HG03139 (cell line): ENCODE measurements around the gene TUBB1.
"Not testable (repeated sequence)": the region's sequence is repeated elsewhere in the genome, so short reads cannot be mapped to it uniquely, and the experiment has no call there.

Source experiments
- ATAC-seq: cut with Tn5 transposase; IDR thresholded peaks from one replicate; pipeline ENCODE4 v1.9.1; 2021; ENCODE audit not compliant: unreplicated experiment

TUBB1 gene

GRCh38 chr20:59004763-59005522, 14.3 kb upstream of the TUBB1 start:
- peak; percentile 56 for ATAC-seq

GRCh38 chr20:59005523-59006166, 13.6 kb upstream of the TUBB1 start:
- ATAC-seq, result no peak

DNA sequence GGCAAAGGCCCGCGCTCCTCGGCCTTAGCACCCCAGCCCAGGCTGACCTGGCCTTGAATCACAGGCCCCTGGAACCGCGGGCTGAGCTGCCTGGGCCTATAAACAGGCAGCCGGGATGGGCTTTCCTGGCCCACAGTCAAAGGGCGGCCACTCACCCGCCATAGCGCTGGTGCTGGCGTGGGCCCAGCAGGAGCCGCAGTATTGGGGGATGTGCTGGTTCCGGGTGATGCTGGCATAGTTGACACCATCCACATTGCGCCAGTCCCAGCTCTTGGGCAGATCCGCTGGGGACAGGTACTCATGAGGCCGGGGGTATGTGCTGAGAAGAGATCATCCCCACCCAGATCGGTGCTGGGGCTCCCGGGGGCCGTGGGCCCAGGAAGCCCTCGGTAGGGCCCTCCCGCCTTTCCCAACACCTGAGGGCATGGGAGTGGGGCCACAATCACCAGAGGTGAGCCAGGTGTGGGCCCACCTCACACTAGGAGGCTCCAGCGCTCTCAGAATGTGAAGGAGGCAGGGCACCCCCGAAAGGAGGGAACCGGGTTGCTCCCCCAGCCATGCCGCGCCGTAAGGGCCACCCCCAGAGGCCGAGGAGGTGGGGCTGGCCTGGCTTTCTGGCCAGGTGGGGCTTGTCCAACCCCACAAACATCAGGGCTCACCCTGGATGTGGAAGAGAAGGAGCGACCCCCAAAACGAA, 12.9 kb upstream of the TUBB1 start:
- ATAC-seq, result no peak

DNA sequence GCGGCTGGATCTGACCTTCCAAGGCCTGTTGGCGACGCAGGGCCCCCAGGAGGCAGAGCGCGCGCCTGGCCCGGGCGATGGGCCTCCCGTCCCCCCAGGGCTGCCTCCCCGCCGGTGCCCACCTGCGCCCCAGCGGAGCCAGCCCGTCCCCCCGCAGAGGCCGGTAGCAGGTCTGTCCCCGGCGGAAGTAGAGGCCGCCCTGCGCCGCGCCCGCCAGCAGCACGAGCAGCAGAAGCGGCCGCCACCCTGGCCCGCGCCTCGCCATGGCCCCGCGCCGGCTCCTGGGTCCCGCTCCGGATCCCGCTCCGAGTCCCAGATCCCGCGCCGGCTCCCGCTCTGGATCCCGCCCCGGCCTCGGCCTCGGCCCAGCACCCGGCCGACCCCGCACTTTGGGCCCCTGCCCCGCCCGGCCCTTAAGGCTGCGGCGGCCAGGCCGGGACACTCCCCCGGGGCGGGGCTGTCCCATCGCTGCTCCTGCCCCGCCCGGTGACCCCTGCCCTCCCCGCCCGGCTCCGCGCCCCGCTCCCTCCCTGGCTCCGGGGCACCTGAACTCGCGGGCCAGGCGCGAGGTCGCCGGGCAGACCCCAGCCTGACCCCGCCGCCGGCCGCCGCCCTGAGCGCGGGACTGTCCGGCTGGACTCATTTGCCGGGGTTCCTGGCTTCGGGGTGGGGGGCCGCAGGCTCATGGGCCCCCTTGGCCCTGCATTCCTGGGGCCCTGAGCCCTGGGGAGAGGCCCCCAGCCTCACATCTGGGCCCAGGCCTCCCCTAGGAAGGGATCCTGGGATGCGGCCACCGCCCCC, 12.2 kb upstream of the TUBB1 start, which contains the start of gene CTSZ:
Gene CTSZ (minus strand): TSS at position 391 of the 801 bp plus-strand sequence. CDS start 126 bp downstream, at position 265.
- no peak for ATAC-seq

DNA sequence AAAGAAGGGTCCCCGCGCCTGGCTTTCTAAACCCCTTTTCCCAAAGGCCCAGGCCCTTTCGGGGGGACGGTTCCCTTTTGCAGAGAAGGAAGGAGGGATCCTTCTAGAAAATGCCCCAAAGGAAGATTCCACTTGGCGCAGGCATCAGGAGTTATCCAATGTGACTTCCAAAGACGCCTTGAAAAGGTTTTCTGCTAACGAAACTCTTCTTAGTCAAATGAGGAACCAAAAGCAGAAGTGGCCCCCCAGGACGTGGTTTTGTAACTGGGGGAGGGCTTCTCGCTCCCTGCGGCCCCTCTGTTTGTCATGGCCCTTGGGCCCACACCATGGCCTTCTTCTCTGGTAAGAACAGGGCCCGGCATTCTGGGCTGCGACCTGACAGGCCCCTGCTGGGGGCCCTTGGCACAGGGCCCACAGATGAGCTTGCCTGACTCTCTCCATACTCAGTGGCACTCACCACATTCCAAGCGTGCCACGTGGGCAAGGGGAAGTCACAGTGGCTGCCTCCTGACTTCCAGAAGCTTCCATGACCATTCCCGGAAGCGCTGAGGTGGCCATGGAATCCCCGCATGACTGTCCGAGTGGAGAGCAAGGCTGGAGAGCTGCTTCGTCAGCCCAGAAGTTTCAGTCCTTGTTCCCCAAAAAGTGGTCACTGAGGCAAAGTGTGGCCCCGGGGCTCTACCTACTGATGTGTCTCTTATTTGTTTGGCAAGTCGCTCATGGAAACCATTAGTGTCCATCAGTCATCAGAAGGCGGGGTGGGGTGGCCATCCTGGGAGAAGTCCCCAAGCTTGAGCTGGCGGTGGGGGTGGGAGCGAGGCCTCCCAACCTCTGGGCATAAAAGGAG, 11.3 kb upstream of the TUBB1 start:
- peak; percentile 30 for ATAC-seq

GRCh38 chr20:59008715-59009336, 10.4 kb upstream of the TUBB1 start:
- ATAC-seq, result no peak

- ATAC-seq, result no peak
Measured at GRCh38 chr20:59010321-59010994, 8.8 kb upstream of the TUBB1 start.

DNA sequence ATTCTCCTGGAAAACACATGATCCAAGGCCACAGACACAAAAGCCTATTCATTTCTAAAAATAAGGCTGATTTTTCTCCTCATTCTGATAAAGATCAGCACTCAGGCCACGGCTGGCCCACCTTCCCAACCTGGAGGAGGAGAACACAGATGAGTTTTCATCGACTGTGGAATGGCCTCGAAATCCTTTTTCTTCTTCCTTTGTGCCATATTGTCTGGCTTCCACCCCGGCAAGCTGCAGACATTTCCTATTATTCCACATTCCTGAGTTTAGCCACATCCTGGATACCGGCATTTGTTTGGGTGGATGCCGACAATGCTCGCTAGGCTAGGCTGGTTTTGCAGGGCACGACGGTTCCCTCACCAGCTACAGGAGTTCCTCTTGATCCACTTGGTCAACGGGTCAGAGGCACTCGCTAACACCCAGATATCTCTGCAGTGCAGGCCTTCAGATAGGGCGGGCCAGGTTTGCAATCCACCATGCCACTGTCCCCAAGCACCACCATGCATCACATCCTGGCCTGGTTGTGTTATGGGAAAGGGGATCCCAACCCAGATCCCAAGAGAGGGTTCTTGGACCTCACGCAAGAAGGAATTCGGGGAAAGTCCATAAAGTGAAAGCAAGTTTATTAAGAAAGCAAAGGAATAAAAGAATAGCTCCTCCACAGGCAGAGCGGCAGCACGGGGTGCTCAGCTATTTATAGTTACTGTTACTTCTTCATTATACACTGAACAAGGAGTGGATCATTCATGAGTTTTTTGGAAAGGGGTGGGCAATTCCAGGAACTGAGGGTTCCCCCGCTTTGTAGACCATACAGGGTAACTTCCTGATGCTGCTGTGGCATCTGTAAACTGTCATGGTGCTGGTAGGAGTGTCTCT, 8.0 kb upstream of the TUBB1 start:
- no peak for ATAC-seq

DNA sequence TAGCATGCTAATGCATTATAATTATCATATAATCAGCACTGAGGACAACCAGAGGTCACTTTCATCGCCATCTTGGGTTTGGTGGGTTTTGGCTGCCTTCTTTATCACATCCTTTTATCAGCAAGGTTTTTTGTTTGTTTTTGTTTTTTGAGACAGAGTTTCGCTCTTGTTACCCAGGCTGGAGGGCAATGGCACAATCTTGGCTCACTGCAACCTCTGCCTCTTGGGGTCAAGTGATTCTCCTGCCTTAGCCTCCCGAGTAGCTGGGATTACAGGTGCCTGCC, 7.4 kb upstream of the TUBB1 start:
- ATAC-seq, result not testable (repeated sequence)

GRCh38 chr20:59013031-59013951, 5.9 kb upstream of the TUBB1 start:
- no peak for ATAC-seq

DNA sequence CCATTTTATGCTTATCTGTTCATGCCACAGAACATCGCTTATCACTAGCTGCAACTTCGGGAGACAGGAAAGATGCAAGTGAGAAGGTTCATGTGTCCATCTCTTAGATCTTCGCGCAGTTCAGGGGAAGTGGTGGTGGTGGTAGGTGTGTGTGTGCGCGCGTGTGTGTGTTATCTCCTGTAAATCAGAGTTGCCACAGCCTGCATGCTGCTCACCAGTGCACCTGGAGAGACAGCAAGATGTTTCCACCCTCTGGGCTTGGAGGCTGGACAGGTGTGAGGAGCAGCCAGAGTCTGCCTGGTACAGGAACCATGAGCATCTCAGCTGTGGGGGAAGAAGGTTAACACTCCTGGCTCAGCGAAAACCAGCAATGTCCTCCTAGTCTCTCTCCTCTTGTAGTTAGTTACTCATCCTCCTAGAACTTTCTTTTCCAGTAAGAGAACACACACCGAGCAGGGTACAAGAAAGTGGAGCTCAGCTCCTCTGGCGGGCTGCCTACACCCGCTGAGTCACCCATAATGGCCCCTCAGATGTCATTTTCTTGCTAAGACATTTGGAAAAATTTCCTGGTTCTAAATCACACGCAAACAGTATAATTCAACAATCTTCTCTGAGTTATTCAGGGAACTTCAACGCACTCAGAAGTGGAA, 5.1 kb upstream of the TUBB1 start:
- no peak for ATAC-seq

GRCh38 chr20:59014680-59015389, 4.4 kb upstream of the TUBB1 start:
- ATAC-seq, result no peak

GRCh38 chr20:59015411-59015810, 3.8 kb upstream of the TUBB1 start:
- no peak for ATAC-seq

DNA sequence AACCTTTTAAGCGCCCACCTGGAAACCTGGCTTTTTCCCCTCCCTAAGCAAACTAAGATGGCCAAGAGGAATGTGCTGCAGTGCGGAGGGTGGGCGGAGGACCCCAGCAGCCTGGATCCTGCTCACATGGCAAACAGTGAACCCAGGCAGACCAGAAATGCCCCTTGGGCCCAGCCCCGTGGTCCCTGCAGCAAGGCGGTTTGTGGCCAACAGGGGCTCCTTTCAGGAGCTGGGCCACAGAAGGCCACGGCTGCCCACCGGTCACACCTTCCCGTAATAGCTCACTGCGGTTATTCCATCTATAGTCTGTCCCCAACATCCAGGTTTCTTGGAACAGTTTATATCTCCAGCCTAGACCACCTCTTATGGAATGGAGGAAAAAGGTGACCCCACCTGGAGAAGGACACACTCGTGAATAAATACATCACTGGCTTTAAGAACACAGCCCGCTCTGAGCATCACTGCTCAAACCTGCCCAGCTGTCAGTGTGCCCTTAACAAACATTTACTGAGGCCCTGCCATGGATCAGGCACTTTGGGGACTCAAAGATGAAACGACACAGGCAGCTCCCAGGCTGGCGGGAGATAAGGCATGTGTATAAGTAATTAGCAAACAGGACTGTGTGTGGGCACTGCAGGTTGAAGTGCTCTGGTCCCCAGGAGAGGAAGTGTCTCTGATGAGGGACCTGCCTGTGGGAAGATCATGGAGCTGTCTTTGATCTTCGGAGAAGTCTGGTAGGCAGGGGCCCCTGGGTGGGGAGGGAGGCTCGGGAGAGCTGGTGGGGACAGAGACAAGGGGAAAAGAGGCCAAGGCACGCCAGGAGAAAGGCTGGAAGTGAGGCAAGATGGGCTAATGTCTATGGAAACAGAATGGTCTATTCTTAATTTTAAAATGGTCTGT, 3.2 kb upstream of the TUBB1 start:
- ATAC-seq, result no peak

DNA sequence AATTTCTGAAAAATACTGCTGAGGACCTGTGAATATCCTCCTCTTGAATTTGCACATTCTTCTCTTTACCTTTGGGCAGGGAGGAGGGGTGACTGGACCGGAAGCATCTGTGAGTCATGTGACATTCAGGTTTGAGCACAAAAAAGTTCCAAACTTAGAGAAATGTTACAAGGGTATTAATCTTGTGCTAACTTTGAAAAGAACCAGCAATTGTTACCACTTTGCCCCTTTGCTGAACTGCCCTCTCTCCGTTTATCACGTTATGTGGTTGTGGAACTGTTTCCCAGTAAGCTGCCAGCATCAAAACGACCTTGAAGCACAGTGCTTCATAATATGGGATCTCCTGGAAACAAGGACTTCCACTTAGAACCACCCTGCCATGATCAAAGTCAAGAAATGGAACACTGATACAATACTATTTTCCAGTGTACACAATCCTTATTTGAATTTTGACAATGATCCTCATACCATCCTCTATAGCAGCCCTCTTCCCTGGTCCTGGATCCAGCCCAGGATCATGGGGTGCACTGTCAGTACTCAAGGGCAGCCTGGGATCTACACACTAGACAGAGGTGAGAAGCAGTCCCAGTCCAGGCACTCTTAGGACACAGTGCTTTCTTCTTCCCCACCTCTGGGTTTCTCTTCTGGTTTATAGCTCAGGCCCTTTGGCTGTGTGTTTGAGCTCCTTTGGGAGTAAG, 2.3 kb upstream of the TUBB1 start:
- ATAC-seq, result no peak
